DND-41 (cell line): ENCODE measurements around the gene TGFB1.

Source experiments
- EZH2 ChIP-seq: IDR thresholded peaks from 3 replicates; pipeline ENCODE4 v1.6.1; 2012; ENCODE audit warnings: borderline replicate concordance, low read depth, mild to moderate bottlenecking, moderate library complexity, low read length, inconsistent platforms; ENCODE audit not compliant: severe bottlenecking
- TF ChIP-seq, protein P1 (sequence below): IDR thresholded peaks from 2 replicates; pipeline ENCODE4 v1.5.1; 2012; ENCODE audit warnings: borderline replicate concordance, low read length, moderate library complexity, mild to moderate bottlenecking; ENCODE audit not compliant: poor library complexity, severe bottlenecking; ENCODE audit errors: extremely low read depth

DNA sequence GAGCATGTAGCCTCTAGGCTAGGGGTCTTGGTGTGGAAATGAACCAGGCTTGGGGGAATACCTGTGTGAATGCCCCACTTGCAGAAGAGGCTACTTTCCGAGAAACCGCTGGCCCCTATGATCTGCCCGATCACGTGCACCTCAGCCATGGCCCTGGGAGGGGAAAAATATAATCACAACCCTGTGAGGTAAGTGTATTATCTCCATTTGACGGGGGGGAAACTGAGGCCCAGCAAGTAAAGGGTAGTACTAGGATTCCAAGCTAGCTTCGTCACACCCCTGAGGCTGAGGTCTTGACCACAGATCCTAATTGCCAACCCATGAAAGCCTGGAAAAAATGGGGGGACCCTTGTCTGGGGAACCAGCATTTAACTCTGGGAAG lies 9.6 kb upstream of the TGFB1 start:
- TF ChIP-seq, protein P1, sequence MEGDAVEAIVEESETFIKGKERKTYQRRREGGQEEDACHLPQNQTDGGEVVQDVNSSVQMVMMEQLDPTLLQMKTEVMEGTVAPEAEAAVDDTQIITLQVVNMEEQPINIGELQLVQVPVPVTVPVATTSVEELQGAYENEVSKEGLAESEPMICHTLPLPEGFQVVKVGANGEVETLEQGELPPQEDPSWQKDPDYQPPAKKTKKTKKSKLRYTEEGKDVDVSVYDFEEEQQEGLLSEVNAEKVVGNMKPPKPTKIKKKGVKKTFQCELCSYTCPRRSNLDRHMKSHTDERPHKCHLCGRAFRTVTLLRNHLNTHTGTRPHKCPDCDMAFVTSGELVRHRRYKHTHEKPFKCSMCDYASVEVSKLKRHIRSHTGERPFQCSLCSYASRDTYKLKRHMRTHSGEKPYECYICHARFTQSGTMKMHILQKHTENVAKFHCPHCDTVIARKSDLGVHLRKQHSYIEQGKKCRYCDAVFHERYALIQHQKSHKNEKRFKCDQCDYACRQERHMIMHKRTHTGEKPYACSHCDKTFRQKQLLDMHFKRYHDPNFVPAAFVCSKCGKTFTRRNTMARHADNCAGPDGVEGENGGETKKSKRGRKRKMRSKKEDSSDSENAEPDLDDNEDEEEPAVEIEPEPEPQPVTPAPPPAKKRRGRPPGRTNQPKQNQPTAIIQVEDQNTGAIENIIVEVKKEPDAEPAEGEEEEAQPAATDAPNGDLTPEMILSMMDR, result no peak
- no peak for TF ChIP-seq EZH2
